ENCODE measurements around the gene PARP2.
"Not testable (repeated sequence)": the region's sequence is repeated elsewhere in the genome, so short reads cannot be mapped to it uniquely, and the experiment has no call there.

PARP2 gene

DNA sequence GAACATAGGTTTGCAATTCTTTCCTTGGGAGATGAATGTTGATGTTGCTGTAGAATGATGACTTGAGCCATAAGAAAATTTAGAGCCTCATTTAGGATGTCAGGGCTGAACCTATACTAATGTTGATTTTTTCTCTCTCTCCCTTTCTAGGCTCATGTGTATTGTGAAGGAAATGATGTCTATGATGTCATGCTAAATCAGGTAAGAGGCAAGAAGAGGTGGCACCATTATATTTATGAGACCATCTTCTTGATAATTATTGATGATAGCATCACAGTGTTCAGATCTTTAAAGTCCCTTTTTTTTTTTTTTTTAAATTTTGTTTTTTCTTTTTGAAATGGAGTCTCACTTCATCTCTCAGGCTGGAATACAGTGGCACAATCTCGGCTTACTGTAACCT, 3.3 kb downstream of the PARP2 start:
- DNase-seq = no peak

DNA sequence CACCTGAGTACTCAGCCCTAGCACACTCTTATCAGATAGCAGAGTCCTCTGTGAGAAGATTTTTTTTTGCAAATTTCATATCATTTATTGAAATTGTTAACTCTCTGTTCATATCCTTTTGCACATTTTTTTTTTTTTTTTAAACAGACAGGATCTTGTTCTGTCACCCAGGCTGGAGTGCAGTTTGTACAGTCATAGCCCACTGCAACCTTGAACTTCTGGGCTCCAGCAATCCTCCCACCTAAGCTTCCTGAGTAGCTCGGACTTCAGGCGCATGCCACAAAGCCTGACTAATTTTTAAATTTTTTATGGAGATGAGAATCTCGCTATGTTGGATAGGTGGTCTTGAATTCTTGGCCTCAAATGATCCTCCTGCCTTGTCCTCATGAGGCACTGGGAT, 4.3 kb downstream of the PARP2 start:
- no peak for DNase-seq

DNA sequence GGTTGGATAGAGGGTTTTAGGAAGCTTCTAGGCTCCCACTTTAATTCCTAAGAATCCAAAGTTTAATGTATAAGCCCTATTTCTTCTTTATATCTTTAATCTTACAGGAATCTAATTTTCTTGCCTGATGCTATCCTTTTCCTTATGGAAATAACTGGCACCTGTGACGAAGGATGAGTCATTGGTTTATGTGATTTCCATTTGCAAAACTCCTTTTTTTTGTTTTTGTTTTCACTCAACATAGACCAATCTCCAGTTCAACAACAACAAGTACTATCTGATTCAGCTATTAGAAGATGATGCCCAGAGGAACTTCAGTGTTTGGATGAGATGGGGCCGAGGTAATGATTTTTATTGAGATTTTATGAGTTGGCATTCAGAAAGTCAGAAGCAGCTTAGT, 6.8 kb downstream of the PARP2 start:
- no peak for DNase-seq

DNA sequence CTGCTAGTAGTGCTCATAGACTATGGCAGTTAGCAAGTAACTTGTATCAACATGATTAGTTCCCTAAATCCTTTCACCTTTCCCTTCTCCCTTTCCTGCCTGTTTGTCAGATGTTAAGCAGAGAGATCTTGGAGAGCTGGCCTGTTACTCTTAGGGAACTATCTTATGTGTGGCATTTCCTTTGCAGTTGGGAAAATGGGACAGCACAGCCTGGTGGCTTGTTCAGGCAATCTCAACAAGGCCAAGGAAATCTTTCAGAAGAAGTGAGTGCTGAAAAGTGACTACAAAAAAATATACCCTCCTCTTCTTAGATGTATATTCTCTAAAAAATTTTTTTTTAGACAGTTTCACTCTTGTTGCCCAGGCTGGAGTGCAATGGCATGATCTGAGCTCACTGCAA, 7.4 kb downstream of the PARP2 start:
- no peak for DNase-seq

DNA sequence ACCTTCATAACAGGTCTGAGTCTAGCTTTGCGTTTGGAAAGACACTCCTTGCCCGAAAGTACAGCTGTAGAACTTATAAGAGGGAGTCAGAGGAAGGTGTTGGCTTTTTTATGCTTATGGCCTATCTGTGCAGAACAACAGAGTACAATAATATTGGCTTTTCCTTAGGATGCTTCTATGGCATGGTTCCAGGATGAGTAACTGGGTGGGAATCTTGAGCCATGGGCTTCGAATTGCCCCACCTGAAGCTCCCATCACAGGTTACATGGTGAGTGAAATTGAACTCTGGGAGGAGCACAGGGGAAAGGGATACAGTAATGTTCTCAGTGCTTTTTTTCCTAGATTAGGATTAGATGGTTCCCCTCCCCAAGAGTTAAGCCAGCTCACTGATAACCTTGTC, 13.0 kb downstream of the PARP2 start:
- no peak for DNase-seq

GRCh38 chr14:20358474-20358873, 15.0 kb downstream of the PARP2 start:
- not testable (repeated sequence) for DNase-seq

DNA sequence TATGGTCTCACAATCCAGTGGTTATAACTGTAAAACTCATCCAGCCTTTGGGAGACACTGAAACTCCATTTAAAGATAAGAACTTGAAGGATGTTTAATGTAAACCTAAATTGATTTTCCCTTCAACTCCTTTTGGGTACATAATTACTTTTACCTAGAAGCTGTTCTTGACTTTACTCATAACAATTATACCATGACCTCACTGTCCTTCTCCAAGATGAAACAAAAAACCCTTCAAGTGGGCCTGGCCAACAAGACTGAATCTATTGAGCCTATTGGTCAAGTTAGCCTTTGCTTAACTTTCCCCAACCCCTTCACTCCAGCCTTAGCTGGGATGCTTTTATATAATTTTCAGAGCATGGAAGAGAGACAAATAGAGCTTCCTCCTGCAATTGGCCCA, 22.5 kb downstream of the PARP2 start:
- DNase-seq = no peak

GRCh38 chr14:20372796-20373195, 29.4 kb downstream of the PARP2 start:
- DNase-seq = no peak

GRCh38 chr14:20375471-20375870, 32.0 kb downstream of the PARP2 start:
- DNase-seq = no peak

DNA sequence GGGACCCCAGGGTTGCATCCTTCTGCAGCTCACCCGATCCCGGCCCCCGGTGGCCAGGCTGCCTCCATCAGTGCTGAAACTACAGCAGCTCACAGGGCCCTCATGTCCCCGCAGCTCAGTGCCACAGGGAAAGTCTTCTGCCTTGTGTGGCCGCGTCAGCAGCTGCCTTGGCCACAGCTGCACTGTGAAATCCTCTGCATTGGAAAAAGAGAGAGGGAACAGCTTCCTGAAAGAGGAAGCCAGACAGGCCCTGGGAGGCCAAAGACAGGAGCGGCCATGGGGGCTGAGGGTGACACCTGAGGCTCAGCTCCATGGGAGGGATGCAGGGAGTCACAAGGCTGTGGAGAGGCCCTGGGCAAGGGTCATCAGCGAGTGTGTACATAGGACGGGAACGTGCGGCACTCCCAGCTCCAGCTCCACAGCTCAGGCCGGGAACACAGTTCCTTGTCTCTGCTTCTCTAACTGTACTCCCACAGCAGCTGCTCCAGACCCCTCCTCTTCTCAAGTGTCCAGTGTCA, 32.7 kb downstream of the PARP2 start:
- DNase-seq = no peak

GRCh38 chr14:20377171-20377570, 33.7 kb downstream of the PARP2 start:
- no peak for DNase-seq

GRCh38 chr14:20379743-20380142, 36.3 kb downstream of the PARP2 start:
- DNase-seq = no peak

DNA sequence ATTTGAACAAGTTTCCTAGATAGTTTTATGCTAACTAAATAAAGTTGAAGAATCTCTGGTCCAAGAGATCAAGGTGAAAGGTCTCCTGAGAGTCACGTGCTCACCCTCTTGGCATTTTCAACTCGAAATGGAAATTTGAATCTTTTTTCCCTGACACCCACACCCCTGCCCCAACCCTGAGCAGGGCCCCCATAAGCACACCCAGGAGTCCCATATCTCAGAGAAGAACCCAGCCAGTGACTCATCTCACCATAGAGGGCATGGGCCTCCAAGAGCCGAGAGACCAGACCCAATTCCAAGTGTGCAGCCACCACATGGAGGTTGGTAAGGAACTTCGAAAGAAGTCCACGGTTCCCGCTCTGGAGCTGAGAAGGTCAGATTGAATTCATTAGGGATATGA, 37.2 kb downstream of the PARP2 start:
- DNase-seq = no peak

DNA sequence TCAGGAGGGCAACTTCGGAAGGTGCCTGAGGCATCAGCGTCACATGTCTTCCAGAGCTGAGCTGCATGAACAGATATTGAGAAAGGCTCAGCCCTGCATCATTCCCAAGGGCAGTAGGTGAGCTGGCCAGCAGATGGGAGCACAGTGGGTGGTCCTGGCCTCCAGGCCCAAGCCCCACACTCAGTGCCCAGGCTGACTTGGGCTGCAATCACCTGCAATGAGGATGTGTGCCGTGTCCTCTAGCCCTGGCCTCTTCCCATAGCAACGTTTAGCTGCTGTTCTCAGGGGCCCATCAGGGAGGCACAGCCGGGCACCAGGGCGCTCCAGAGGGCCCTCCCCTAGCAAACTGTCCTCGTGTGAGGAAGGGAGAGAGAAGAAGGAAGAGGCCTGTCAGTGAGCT, 37.9 kb downstream of the PARP2 start:
- no peak for DNase-seq

- no peak for DNase-seq
Measured at GRCh38 chr14:20382526-20382925, 39.1 kb downstream of the PARP2 start.

DNA sequence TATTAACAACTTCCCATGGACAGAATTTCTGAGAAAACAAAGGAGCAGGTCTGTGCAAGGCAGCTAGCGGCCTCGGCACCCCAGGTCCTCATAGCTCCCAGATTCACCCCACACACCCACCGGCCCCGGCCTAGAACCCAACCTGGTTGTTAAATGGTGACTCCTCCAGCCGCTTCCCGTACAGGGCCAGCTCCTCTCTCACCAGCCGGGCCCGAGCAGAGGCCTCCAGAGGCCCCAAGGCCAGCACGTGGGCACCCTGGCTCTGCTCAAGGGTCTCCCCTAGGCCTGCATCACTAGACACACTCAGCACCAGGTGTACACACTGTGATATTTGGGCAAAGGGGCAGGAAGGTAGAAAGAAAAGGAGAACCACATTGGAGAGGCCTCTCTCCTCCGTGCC, 39.6 kb downstream of the PARP2 start:
- no peak for DNase-seq

- DNase-seq = no peak
Measured at GRCh38 chr14:20383636-20384035, 40.2 kb downstream of the PARP2 start.

GRCh38 chr14:20384321-20384720, 40.9 kb downstream of the PARP2 start:
- no peak for DNase-seq

DNA sequence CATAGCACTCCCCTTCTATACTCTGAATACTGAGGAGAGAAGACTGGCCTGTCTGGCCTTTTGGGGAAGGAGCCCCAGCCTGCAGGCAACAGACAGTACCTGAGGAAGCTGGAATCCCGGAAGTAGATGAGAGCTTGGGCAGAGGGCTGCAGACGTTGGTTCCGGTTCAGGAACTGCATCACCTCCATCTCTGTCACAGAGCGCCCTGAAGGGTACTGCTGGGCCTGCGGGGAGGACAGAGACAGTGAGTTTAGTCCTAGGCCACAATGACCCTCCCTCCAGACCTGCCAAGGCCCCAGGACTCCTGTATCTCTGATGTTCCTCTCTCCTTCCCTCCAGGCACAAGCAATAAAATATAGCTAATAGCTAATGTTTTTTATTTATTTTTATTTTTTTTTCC, 41.5 kb downstream of the PARP2 start:
- no peak for DNase-seq

DNA sequence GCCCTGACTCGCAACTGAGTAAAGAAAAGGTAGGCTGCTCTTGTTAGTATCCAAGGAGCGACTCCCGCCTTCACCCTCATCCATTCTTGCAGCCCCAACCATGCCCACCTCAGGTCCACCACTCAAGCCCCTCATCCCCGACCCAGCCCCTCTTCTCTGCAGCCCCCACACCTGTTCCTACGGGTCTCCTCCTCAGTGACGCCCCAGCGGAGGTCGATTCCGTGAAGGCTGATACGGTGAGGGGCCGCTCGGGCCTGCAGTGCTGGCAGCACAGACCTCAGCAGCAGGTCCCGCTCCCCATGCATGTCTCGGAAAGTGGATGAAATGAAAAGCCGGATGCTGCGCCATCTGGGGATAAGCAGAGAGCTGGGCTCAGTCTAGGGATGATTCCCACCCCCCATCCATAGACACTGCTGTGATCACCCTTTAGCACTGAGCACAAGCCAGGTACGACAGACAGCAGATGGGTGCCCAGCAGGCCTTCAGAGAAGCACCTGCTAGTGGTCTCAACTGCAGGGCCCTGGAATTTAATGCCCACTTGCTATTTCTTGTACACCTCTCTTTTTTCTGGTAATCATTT, 42.9 kb downstream of the PARP2 start:
- no peak for DNase-seq

- no peak for DNase-seq
Measured at GRCh38 chr14:20387576-20387975, 44.1 kb downstream of the PARP2 start.

DNA sequence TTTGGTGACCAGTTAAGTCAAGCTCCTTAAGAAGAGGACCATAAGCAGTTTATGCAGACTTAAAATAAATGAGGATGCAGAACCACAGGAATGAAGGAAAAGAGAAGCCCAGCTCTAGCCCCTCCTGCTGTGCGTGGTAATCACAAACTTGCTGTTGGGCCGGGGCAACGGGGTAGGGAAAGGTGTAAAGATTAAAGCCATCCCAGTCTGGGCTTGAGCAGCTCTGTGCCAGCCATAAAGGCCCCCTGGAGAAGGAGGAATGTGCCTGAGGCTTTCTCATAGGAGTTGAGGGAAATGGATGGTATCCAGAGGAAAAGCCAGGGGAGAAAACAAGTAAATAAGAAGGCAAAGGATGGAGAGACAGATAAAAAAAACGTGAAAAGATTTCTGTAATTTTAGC, 44.7 kb downstream of the PARP2 start:
- no peak for DNase-seq

GRCh38 chr14:20391505-20391904, 48.1 kb downstream of the PARP2 start:
- no peak for DNase-seq

- DNase-seq = no peak
Measured at GRCh38 chr14:20397511-20397910, 54.1 kb downstream of the PARP2 start.

- DNase-seq = no peak
Measured at GRCh38 chr14:20400589-20400964, 57.1 kb downstream of the PARP2 start.

All from NCI-H2029 treated with DMSO at 0.1 percent for 48 hours (cell line).